Erythroblast (primary cell): ENCODE measurements around the gene CPNE5.

ENCODE experiments used
- GATA1 ChIP-seq: IDR thresholded peaks from 2 replicates; pipeline ENCODE4 v1.6.1; 2011; ENCODE audit warnings: low read depth, mild to moderate bottlenecking, control low read depth, low read length, moderate library complexity
- POLR2A ChIP-seq: IDR thresholded peaks from 2 replicates; pipeline ENCODE4 v1.6.1; 2011; ENCODE audit warnings: mild to moderate bottlenecking, low read length

- TF ChIP-seq POLR2A = no peak
- no peak for TF ChIP-seq GATA1
These were observed 70.0 kb downstream of the CPNE5 start for GRCh38 chr6:36769183-36769675.
